Ecto neural progenitor cell (in vitro differentiated cells): ENCODE data around the gene NLRX1.
"Not testable (repeated sequence)": the region's sequence is repeated elsewhere in the genome, so short reads cannot be mapped to it uniquely, and the experiment has no call there.

Experiments
- DNase-seq: peaks from one replicate; pipeline ENCODE4 v3.0.0-alpha.2; 2018; ENCODE audit warnings: low spot score

The NLRX1 gene

DNA sequence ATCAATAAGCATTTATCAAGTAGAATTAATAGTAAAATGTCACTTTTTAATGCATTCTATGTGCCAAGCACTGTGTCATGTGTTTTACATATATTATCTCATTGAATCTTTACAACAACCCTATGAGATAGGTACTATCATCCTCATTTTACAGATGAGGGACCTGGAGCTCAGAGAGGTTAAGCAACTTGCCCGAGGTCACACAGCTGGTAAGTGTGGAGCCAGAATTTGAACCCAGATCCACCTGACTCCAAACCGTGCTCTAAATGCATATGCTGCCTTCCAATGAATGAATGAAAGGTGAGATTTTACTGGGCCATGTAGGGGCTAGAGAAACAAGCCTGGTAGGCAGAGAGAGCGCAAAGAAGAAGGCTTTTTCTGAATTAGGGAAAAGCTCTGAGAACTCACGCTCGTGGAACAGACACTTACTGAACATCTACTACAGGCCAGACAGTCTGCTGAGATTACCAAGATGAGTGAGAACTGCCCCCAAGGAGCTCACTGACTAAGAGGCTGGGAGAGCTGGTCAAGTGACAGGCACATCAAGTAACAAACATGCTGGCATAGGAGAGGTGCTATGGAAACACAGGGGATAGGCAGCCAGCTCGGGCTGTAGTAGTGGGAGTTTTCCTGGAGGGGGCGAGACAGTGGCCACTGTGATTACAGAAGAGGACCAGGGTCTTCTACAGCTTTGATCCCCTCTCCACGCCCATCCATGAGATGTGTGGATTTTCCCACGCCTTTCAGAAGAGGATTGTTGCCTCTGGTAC is 15.3 kb upstream of the NLRX1 start:
- DNase-seq: no peak

DNA sequence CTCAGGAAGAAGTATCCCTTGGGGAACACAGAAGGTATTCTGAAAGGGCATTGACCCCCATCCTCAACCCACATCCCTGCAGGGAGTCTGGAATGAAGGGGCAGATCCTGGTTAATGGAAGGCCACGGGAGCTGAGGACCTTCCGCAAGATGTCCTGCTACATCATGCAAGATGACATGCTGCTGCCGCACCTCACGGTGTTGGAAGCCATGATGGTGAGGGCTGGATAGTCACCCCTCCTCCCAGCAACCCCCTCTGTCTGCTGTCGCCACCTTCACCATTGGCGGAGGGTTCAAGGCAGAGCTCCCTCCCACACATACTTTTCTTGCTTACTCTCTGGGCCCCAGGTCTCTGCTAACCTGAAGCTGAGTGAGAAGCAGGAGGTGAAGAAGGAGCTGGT is 14.3 kb upstream of the NLRX1 start:
- no peak for DNase-seq

DNA sequence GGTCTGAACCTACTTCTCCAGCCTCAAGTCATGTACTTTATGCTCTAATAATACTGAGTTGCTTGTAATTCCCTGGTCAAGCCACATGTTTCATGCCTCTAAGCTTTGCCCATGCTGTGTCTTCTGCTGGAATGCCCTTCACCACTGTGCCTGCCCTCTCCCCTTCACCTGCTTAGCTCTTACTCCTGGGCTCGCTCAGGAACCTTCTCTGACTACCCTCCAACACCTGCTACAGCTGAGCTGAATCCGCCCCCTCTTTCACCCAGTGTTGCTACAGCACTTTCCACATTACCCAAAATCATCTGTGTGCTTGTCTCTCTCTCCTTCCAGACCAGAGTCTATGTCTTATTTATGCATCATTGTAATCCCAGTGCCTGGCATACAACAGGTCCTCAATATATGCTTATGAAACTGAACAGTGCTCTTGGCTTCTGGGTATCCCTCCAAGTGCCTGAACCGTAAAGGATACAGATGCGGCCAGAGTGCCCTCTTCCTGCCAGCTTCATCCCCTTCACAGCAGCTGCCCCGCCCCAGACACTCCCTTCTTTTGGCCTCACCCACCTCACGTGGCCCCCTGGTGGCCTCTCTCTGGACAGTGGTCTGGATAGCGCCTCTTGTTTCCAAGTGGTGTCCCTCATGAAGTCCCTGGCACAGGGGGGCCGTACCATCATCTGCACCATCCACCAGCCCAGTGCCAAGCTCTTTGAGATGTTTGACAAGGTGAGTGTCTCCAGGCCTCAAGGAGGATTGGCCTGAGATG is 12.6 kb upstream of the NLRX1 start:
- no peak for DNase-seq

DNA sequence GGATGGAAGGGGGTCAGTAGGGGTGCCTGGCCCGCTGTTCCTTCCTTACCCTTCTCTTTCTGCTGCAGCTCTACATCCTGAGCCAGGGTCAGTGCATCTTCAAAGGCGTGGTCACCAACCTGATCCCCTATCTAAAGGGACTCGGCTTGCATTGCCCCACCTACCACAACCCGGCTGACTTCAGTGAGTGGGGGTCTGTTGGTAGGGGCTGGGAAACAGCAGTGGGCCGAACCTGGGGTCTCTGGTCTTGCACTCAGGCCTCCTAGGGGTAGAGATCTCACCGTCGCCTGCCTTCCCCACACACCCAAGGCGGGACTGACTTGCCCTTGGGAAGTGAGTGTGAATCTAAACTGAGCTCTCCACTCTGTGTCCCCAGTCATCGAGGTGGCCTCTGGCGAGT is 12.0 kb upstream of the NLRX1 start:
- no peak for DNase-seq

DNA sequence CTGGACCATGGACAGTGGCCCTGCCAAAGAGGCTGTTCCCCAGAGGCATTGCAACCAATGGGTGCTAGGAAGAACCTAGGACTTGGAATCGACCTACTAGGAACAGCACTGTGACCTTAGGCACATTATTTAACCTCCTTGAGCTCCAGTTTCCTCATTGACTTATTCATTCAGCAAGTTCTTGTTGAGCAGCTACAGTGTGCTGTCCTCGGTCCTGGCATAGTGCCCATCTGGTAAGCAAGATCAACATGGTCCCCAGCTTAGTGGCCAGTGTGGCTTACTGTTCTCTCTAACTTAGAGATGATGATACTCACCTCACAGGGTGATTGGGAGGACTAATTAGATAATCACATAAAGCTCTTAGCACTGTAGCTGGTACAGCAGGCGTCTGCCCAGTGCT is 11.5 kb upstream of the NLRX1 start:
- no peak for DNase-seq

DNA sequence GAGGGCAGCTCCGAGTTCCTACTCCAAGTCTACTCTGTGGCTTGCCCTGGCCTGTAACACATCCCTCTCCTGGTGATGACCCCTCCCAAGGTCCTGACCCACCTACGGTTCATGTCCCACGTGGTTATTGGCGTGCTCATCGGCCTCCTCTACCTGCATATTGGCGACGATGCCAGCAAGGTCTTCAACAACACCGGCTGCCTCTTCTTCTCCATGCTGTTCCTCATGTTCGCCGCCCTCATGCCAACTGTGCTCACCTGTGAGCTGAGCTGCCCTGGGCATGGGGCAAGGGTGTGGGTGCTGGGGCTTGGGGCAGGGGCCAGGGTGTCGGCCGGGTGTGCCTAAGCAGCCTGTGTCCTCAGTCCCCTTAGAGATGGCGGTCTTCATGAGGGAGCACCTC is 10.1 kb upstream of the NLRX1 start:
- no peak for DNase-seq

DNA sequence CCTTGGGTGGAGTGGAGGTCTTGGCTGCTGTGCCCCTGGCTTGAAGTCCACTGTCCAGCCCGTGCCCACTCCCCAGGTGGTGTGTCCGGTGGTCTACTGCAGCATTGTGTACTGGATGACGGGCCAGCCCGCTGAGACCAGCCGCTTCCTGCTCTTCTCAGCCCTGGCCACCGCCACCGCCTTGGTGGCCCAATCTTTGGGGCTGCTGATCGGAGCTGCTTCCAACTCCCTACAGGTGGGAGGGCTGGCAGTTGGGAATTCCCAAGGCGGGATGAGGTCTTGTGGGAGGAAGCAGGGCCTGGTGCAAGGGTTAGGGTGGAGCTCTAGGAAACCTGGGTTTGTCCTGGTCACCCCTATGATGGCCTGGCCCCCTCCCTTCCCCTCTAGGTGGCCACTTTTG is 8.4 kb upstream of the NLRX1 start:
- DNase-seq: no peak

DNA sequence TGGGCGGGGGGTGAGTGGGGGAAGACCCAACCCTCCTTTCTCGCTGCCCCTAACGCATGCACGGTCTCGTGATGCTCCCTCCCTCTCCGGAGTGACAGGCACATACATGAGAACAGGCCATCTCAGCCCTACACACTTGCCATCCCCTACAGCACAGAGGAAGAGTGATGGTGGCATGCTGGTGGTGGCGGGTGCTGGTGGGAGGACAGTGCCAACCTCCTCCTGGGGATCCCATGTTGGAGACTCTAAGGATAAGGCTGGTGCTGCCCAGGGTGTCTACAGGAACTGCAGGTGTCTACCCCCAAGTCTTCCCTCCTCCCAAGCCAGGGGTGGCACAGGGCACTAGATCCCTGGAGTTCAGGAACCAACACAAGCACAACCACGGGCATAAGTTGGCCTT is 6.7 kb upstream of the NLRX1 start:
- DNase-seq: no peak

DNA sequence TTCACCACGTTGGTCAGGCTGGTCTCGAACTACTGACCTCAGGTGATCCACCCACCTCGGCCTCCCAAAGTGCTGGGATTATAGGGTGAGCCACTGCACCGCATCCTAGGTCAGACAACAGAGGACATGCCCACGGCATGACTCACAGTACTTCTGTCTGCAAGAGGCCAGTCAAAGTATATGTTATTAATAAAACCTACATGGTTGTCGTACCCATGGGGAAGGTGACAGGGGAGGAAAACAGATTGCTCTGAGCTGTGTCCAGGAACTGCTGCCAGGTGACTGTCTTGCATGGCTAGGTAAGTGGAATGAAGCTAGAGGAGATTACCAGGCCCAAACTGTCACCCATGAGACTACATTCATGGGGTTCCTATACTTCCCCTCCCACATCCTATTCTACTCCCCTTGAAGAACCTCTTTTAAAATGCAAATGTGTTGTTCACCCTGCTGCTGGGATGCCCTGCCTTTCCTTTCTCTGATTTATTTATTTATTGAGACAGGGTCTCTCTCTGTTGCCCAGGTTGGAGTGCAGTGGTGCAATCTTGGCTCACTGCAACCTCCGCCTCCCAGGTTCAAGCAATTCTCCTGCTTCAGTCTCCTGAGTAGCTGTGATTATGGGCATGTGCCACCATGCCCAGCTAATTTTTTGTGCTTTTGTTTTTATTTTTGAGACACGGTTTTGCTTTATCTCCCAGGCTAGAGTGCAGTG is 2.0 kb upstream of the NLRX1 start:
- no peak for DNase-seq

DNA sequence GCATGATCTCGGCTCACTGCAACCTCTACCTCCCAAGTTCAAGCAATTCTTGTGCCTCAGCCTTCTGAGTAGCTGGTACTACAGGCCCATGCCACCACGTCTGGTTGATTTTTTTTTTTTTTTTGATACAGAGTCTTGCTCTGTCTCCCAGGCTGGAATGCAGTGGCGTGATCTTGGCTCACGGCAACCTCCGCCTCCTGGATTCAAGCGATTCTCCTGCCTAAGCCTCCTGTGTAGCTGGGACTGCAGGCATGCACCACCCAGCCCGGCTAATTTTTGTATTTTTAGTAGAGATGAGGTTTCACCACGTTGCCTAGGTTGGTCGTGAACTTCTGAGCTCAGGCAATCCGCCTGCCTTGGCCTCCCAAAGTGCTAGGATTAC is 1.5 kb upstream of the NLRX1 start:
- not testable (repeated sequence) for DNase-seq

DNA sequence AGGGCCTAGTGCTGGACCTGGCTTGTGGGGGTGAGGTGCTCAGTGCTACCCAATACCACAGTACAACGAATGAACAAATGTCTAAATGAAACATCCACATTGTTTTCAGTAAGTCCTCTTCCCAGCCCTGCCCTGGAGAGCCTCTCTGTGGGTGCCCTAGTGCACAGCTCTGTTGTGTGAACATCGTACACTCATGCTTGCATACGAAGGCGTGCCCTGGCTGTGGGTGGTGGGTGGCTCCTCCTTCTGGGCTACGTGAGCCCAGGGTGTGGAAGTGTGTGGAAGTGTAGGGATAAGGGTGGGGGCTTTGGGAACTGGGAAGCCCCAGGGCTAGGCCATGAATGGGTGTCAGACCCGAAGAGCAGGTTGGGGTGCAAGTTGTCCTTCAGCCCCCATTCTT is 592 bp upstream of the NLRX1 start:
- DNase-seq: no peak

DNA sequence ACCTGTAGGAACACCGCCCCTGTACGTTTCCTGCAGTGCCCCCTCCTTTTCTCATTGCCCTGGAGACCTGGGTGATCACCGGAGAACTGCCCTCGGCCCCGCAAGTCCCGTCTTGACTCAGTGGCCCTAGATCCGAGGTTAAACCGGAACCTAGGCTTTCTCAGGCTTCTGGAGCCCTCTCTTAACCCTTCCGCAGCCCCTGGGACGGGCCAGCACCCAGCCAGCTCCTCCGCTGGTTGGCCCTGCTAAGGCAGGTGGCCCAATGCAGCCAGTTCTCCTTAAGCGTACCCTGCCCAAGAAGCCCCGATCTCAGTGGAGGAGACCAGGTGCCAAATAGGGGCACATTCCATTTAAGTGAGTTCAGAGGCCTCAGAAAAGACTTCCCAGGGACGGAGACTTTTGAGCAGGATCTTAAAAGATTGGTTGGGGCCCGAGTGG is 776 bp downstream of the NLRX1 start:
- DNase-seq: peak; percentile 62

DNA sequence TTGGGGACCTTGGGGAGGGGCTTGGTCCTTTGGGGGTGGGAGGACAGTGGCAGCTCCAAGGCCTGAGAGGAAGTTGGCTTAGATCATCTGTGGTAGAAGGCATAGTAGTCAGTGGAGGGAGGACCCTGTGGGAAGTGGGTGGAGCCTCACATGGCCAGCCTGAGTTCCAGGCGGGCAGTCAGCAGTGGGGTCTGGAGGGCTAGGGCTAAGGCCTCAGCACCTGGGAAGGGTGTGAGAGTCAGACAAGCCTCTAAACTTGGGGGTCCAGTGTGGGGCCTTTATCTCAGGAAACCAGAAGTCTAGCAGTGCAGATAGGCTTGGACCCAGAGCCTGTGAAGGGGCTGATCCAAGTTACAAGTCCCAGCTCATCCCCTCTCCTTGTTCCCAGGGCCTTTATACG is 4.0 kb downstream of the NLRX1 start:
- no peak for DNase-seq

DNA sequence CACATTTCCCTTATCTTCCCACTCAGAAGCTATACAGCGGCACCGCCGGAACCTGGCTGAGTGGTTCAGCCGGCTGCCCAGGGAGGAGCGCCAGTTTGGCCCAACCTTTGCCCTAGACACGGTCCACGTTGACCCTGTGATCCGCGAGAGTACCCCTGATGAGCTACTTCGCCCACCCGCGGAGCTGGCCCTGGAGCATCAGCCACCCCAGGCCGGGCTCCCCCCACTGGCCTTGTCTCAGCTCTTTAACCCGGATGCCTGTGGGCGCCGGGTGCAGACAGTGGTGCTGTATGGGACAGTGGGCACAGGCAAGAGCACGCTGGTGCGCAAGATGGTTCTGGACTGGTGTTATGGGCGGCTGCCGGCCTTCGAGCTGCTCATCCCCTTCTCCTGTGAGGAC is 4.9 kb downstream of the NLRX1 start:
- DNase-seq: no peak

DNA sequence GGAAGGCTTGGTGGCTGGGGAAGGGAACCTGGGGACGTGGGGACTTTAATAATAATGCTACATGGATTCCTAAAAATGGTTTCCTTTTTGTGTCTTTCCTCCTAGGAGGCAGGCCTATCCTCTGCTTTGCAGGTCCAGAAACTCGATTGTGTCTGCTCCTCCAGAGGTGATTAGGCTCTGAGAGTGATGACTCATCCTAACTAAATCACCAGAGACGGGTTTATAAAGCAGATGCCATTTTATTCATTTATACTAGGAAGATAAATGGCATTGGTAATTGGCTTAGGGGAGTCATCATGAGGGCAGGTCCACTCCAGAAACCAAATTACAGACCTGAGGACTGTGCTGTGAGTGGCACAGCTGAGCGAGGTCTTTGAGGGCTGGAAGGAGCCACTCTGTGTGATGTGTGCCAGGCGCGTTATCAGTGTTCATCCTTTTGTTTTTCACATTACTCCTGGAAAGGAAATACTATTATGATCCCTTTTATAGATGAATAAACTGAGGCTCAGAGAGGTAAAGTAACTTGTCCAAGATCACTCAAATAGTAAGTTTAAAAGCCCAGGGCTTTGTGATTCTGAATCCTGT is 7.1 kb downstream of the NLRX1 start:
- DNase-seq: no peak

DNA sequence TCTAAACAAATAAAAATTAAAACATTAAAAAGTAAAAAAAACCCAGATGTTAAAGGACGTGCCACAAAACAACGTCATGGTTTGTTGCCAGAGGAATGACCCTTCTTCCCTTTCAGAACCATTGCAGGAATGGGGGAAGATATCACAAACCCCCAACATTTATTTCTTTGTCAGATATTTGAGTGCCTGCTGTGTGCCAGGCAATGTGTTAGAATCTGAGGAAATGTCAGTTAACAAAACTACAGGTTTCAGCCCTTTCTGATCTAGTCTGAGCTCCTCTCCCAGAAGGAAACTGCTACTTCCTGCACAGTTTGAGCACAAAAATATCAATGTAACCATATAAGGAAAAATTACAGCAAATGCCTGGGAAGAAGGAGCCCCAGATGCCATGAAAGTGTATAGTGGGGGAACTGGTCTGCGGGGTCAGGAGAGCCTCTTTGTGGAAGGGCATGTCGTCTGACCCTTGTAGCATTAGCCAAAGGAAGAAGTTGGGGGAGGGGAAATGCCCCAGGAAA is 9.7 kb downstream of the NLRX1 start:
- DNase-seq: no peak

DNA sequence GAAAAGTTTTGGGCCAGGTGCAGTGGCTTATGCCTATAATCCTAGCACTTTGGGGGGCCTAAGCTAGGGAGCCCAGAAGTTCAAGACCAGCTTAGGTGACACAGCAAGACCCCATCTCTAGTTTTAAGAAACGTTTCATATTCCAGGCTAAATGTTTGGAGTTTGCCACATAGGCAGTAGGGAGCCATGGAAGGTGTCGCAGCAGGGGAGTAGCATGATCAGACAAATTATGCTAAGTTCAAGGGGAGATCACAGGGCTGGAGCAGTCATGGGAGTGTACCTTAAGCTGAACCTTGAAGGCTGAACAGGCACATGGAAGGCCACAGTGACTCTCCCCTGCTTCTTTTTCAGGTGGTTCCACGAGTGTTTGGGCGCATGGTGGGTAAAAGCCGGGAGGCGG is 10.8 kb downstream of the NLRX1 start:
- no peak for DNase-seq

DNA sequence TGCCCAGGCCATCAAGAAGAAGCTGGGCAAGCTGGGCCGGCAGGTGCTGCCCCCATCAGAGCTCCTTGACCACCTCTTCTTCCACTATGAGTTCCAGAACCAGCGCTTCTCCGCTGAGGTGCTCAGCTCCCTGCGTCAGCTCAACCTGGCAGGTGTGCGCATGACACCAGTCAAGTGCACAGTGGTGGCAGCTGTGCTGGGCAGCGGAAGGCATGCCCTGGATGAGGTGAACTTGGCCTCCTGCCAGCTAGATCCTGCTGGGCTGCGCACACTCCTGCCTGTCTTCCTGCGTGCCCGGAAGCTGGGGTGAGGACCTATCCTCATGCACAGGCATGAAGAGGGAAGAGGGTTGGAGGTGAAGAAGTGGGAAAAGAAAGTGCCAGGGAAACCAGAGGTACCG is 11.5 kb downstream of the NLRX1 start:
- DNase-seq: no peak

DNA sequence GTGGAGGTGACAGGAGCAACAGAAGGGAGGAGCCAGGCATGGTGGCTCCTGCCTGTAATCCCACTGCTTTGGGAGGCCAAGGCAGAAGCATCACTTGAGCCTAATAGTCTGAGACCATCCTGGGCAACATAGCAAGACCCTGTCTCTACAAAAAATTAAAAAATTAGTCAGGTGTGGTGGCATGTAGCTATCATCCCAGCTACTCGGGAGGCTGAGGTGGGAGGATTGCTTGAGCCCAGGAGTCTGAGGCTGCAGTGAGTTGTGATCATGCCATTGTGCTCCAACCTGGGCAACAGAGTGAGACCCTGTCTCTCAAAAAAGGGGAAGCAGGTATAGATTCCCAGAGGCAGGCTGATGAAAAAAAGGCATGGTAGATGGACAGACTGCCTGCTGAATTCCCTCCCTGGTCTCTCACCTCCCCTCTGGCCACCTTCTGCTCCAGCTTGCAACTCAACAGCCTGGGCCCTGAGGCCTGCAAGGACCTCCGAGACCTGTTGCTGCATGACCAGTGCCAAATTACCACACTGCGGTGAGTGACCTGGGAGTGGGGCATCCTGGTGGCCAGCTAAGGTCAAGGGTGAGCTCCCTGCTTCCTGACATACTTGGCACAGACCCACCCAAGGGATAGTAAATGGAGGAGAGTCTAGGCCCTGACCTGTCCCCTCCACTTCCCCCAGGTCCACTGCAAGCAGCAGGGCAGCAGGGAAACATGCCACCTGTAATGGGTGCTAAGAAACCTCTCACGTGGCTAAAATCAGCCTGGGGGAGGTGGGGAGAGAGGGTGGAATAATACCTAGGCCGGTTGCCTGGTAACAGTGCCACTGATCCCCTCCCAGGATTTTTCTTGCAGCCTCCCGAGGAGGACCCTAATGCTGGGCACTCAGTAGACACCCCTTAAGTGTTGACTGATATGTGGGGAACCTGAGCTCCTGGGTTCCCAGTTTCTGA is 12.5 kb downstream of the NLRX1 start:
- DNase-seq: no peak

DNA sequence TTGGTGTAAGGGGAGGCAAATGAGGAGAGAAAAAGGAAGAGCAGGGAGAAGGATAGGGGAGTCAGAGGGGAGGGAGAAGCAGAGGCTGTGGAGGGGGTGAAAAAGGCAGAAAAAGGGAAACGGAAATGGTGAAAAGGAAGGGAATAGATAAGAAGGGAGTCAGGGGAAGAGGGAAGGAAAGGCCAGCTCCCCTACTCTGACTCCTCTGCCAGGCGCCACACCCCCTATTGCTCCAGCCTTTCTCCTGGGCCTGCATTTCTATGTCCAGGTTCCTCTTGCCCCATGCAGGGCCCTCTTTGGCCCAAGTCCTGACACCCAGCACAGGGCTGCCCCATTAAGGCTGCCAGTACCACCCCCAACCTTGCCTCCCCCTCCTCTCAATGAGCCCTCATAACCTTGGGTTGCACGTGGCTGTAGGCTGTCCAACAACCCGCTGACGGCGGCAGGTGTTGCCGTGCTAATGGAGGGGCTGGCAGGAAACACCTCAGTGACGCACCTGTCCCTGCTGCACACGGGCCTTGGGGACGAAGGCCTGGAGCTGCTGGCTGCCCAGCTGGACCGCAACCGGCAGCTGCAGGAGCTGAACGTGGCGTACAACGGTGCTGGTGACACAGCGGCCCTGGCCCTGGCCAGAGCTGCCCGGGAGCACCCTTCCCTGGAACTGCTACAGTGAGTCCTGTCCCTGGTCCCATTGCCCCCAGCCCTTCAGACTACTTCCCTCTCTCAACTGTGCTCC is 13.3 kb downstream of the NLRX1 start:
- DNase-seq: no peak

DNA sequence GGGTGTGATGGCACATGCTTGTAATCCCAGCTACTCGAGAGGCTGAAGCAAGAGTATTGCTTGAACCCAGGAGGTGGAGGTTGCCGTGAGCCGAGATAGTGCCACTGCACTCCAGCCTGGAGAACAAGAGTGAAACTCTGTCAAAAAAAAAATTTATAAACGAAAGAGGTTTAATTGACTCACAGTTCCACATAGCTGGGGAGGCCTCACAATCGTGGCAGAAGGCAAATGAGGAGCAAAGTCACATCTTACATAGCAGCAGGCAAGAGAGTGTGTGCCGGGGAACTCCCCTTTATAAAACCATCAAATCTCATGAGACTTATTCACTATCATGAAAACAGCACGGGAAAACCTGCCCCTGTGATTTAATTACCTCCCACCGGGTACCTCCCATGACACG is 15.9 kb downstream of the NLRX1 start:
- not testable (repeated sequence) for DNase-seq
